BE2C (cell line): Measurements from ENCODE around the gene SP1.
"Not testable (repeated sequence)": the region's sequence is repeated elsewhere in the genome, so short reads cannot be mapped to it uniquely, and the experiment has no call there.

Source experiments
- DNase-seq: peaks from one replicate; pipeline ENCODE4 v3.0.0-alpha.2; 2020
- H3K27me3 ChIP-seq: fragments of 250-450 bp; sonication (Bioruptor Pico); 2 replicates; pipeline ENCODE4 v1.5.1; 2020; ENCODE audit warnings: mild to moderate bottlenecking
- H3K36me3 ChIP-seq: fragments of 250-450 bp; sonication (Bioruptor Pico); 2 replicates; pipeline ENCODE4 v1.5.1; 2020; ENCODE audit warnings: mild to moderate bottlenecking
- H3K4me1 ChIP-seq: fragments of 250-450 bp; sonication (Bioruptor Pico); 2 replicates; pipeline ENCODE4 v1.5.1; 2020
- H3K4me3 ChIP-seq: 2 replicates; pipeline ENCODE4 v1.5.1; 2011; ENCODE audit warnings: low read depth, low read length
- H3K9me3 ChIP-seq: fragments of 250-450 bp; sonication (Bioruptor Pico); 2 replicates; pipeline ENCODE4 v1.5.1; 2020
- CTCF ChIP-seq: IDR thresholded peaks from 2 replicates; pipeline ENCODE4 v1.5.1; 2012; ENCODE audit warnings: mild to moderate bottlenecking, low read depth, low read length

Gene SP1

GRCh38 chr12:53399896-53400295 is 19.9 kb downstream of the SP1 start:
- no peaks in the 10 kb centered on the region for H3K27me3 ChIP-seq
- no peak for TF ChIP-seq CTCF
- H3K4me1 ChIP-seq, result no peaks in the 10 kb centered on the region; the same call in 1 of the 2 replicates
- no peaks in the 10 kb centered on the region for H3K9me3 ChIP-seq
- H3K4me3 ChIP-seq, result no peak overlapping the region
- DNase-seq, result no peak
- peaks cover 19% of the 10 kb centered on the region for H3K36me3 ChIP-seq

GRCh38 chr12:53402351-53402750 is 22.4 kb downstream of the SP1 start:
- H3K4me3 ChIP-seq, DNase-seq, H3K27me3 ChIP-seq, H3K4me1 ChIP-seq, H3K9me3 ChIP-seq: not testable (repeated sequence)
- peaks cover 26% of the 10 kb centered on the region for H3K36me3 ChIP-seq

- H3K36me3 ChIP-seq, result peaks cover 29% of the 10 kb centered on the region
- no peaks in the 10 kb centered on the region for H3K27me3 ChIP-seq
- H3K9me3 ChIP-seq, result no peaks in the 10 kb centered on the region
- no peak overlapping the region for H3K4me3 ChIP-seq
- H3K4me1 ChIP-seq, result no peaks in the 10 kb centered on the region; the same call in 1 of the 2 replicates
- DNase-seq, result no peak
- TF ChIP-seq CTCF, result no peak
Observed at GRCh38 chr12:53402871-53403270, 22.9 kb downstream of the SP1 start.

- TF ChIP-seq CTCF, result no peak
- no peak for DNase-seq
- Histone ChIP-seq H3K4me1 (peaks cover 33% of the 10 kb centered on the region), H3K27me3 (no peaks in the 10 kb centered on the region), H3K36me3 (peaks cover 57% of the 10 kb centered on the region), H3K4me3 (no peak overlapping the region), H3K9me3 (no peaks in the 10 kb centered on the region)
Observed at GRCh38 chr12:53410951-53411350, 31.0 kb downstream of the SP1 start.

GRCh38 chr12:53413485-53414204 is 33.7 kb downstream of the SP1 start:
- H3K27me3 ChIP-seq, result no peaks in the 10 kb centered on the region
- H3K4me3 ChIP-seq, result no peak overlapping the region
- H3K9me3 ChIP-seq, result no peaks in the 10 kb centered on the region
- TF ChIP-seq CTCF, result no peak
- peaks cover 33% of the 10 kb centered on the region for H3K4me1 ChIP-seq
- no peak for DNase-seq
- peaks cover 38% of the 10 kb centered on the region for H3K36me3 ChIP-seq

GRCh38 chr12:53414756-53415417 is 34.9 kb downstream of the SP1 start:
- H3K27me3 ChIP-seq, result no peaks in the 10 kb centered on the region
- no peaks in the 10 kb centered on the region for H3K9me3 ChIP-seq
- H3K4me1 ChIP-seq, result peaks cover 33% of the 10 kb centered on the region
- TF ChIP-seq CTCF, result no peak
- peak; percentile 61 for DNase-seq
- H3K36me3 ChIP-seq, result peaks cover 26% of the 10 kb centered on the region
- peak overlapping the region; percentile 25 for H3K4me3 ChIP-seq

GRCh38 chr12:53415752-53416389 is 35.9 kb downstream of the SP1 start:
- peak overlapping the region; percentile 25 for H3K4me3 ChIP-seq
- H3K9me3 ChIP-seq, result not testable (repeated sequence)
- peak; percentile 35 for DNase-seq

GRCh38 chr12:53417291-53417816 is 37.4 kb downstream of the SP1 start:
- DNase-seq, H3K27me3 ChIP-seq, H3K36me3 ChIP-seq, H3K4me3 ChIP-seq, H3K9me3 ChIP-seq: not testable (repeated sequence)
- peaks cover 25% of the 10 kb centered on the region for H3K4me1 ChIP-seq

More at GRCh38 chr12:53415752-53416389, 35.9 kb downstream of the SP1 start:
- H3K27me3 ChIP-seq, result not testable (repeated sequence)
- Histone ChIP-seq H3K4me1 (peaks cover 33% of the 10 kb centered on the region), H3K36me3 (peaks cover 17% of the 10 kb centered on the region)
